ENCODE results near the gene PLCB1. TPM values are rescaled to one million over a fixed set of nuclear protein-coding genes. Genes with fewer than 3 reads are reported as not detected.
A peak's percentile ranks its signal among the peaks of the same experiment; 100 is the strongest.

The PLCB1 gene
- total and polyA plus RNA-seq, 2 of the 4 experiments (the other 2 are of a cell fraction) = 5.6 to 16.1 TPM

GRCh38 chr20:8749101-8749500 is 617.0 kb downstream of the PLCB1 start:
- Histone ChIP-seq H3K18ac (ENCODE audit: low read depth, low read length) (no peak overlapping the region), H2AK9ac (replicated peaks; ENCODE audit: low read depth, low read length, poor library complexity) (no peak overlapping the region), H2BK15ac (ENCODE audit: low read depth, low read length) (no peak overlapping the region), H3K27me3 (ENCODE audit: control insufficient read depth, insufficient read depth, low read length) (no peaks in the 10 kb centered on the region), H2AFZ (replicated peaks; ENCODE audit: low read length, poor library complexity) (no peak overlapping the region), H4K8ac (ENCODE audit: low read depth in 2 of 2, low read length in 2 of 2) (no peak overlapping the region), H2BK120ac (ENCODE audit: low read depth, low read length) (no peak overlapping the region), H3K56ac (ENCODE audit: extremely low read depth, insufficient read depth, low read length) (no peak overlapping the region), H2AK5ac (ENCODE audit: low read depth, low read length) (no peak overlapping the region), H3K9ac (ENCODE audit: low read depth, low read length) (no peak overlapping the region), H3K27ac (ENCODE audit: insufficient read depth, low read length) (no peak overlapping the region), H3K23ac (ENCODE audit: low read depth, low read length) (no peak overlapping the region), H4K91ac (ENCODE audit: insufficient read depth, low read depth, low read length) (no peak overlapping the region), H3K14ac (replicated peaks; ENCODE audit: low read depth, low read length) (no peak overlapping the region), H3K4me1 (ENCODE audit: control insufficient read depth, insufficient read depth, low read length) (peaks cover 3% of the 10 kb centered on the region; the same call in 1 of the 2 replicates), H4K5ac (ENCODE audit: low read depth, low read length) (no peak overlapping the region), H3K4ac (ENCODE audit: low read depth, low read length) (no peak overlapping the region), H3K9me3 (ENCODE audit: control insufficient read depth, insufficient read depth, low read length) (no peaks in the 10 kb centered on the region), H3K4me2 (ENCODE audit: low read depth, low read length) (no peak overlapping the region), H3K4me3 (ENCODE audit: insufficient read depth, low read depth, low read length) (no peak overlapping the region), H3K79me1 (ENCODE audit: low read depth in 1 of 2, low read length in 2 of 2) (no peaks in the 10 kb centered on the region), H3K9me1 (ENCODE audit: insufficient read depth, low read length) (no peaks in the 10 kb centered on the region), H4K20me1 (ENCODE audit: insufficient read depth, low read length) (no peaks in the 10 kb centered on the region), H3K36me3 (ENCODE audit: control insufficient read depth, insufficient read depth, low read length) (no peaks in the 10 kb centered on the region), H2BK20ac (ENCODE audit: low read depth, low read length) (no peak overlapping the region), H2BK5ac (ENCODE audit: low read depth, low read length, poor library complexity, severe bottlenecking) (no peak overlapping the region)
- dilution Hi-C loops (cut with HindIII; ENCODE audit: low sequenced_read_pairs, unreplicated experiment) (no loop called here), in situ Hi-C loops (cut with MboI; ENCODE audit: low sequenced_read_pairs) (no loop called here), intact Hi-C loops (cut with micrococcal nuclease) (no loop called here)
- no peak for ATAC-seq (ENCODE audit: low read depth)
- ChIA-PET POLR2A (ENCODE audit: unreplicated experiment) (no interaction called here), CTCF (no interaction called here)
- no TSS peak for BruUV-seq (replicated peaks)
- peak; percentile 21 for DNase-seq
- peak; percentile 49; the same call in 1 of the 2 replicates for TF ChIP-seq CEBPB (IDR thresholded peaks at IDR 0.05; ENCODE audit: low read depth, low read length)
- no peak for TF ChIP-seq RAD21 (IDR thresholded peaks at IDR 0.05; ENCODE audit: low read length)
- 58% methylated on average over 4 of the region's 8 CpGs; no CpG with 5 or more reads in 1 of the 2 experiments for WGBS, 2 experiments (ENCODE audit: extremely low coverage in 2 of 2, insufficient read length in 1 of 2)
